ENCODE data around the gene ST6GAL1. TPM values are rescaled to one million over a fixed set of nuclear protein-coding genes. Genes with fewer than 3 reads are reported as not detected.
A peak's percentile ranks its signal among the peaks of the same experiment; 100 is the strongest.

The ST6GAL1 gene
- total RNA-seq, 4 donors from 2014 or later = 11.1 to 29.8 (median 18.6) TPM

DNA sequence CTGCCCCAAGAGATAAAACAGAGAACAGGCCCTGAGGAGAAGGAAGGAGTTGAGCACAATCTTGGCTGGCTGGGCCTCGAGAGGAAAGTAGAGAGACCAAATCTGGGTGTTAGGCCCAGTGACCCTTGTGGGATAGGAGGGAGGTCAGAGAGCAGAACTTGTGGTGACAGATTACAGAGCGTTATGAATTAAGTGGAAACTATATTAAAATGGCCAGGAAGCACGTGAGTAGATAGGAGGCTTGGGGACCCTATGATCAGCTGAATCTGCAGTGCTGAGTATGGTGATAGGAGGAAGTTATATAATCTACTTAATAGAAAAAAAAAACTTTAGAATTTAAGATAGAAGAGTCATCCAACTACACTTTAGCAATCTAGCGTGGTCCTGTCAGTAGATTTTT lies 30.0 kb downstream of the ST6GAL1 start:
- intact Hi-C loops (cut with DNase I; ENCODE audit: low total_unique reads) (no loop called here), in situ Hi-C loops (cut with MboI; ENCODE audit: low sequenced_read_pairs in 4 of 4) (no loop called here)
- DNase-seq (no peak), ATAC-seq (no peak)
- no peak overlapping the region for H3K4me3 ChIP-seq
- peaks cover 0 to 9% of the 10 kb centered on the region in 2 donors for H3K36me3 ChIP-seq
- no peaks in the 10 kb centered on the region for H3K27me3 ChIP-seq
- H3K4me1 ChIP-seq = peaks cover 0 to 17% of the 10 kb centered on the region in 2 donors
- H3K27ac ChIP-seq = no peak overlapping the region
- no peaks in the 10 kb centered on the region for H3K9me3 ChIP-seq
- TF ChIP-seq POLR2A (IDR thresholded peaks at IDR 0.05) = no peak
- TF ChIP-seq, protein P1, sequence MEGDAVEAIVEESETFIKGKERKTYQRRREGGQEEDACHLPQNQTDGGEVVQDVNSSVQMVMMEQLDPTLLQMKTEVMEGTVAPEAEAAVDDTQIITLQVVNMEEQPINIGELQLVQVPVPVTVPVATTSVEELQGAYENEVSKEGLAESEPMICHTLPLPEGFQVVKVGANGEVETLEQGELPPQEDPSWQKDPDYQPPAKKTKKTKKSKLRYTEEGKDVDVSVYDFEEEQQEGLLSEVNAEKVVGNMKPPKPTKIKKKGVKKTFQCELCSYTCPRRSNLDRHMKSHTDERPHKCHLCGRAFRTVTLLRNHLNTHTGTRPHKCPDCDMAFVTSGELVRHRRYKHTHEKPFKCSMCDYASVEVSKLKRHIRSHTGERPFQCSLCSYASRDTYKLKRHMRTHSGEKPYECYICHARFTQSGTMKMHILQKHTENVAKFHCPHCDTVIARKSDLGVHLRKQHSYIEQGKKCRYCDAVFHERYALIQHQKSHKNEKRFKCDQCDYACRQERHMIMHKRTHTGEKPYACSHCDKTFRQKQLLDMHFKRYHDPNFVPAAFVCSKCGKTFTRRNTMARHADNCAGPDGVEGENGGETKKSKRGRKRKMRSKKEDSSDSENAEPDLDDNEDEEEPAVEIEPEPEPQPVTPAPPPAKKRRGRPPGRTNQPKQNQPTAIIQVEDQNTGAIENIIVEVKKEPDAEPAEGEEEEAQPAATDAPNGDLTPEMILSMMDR (IDR thresholded peaks at IDR 0.05 in 4 of 5, conservative IDR thresholded peaks at IDR 0.05 in 1 of 5) = no peak

DNA sequence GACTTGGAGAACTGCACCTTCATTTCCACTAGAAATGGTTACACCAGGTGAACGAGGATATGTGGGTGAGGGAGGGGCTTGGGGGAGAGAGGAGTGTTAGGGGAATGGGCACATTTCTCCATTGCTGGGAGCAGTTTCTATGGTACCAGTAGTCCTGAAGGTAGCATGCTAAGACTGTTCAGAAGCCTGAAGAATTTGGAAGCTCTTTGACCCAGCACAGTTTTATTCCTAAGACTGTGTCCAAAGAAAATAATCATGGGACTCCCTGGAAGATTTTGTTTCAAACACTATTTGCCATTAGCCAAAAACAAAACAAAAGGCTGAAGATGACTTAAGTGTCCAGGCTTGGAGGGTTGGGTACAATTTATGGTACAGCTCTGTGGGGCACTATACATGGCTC lies 32.1 kb downstream of the ST6GAL1 start:
- H3K36me3 ChIP-seq = peaks cover 0 to 9% of the 10 kb centered on the region in 2 donors
- DNase-seq (no peak), ATAC-seq (no peak)
- peaks cover 0 to 29% of the 10 kb centered on the region in 2 donors for H3K4me1 ChIP-seq
- TF ChIP-seq, protein P1 (IDR thresholded peaks at IDR 0.05 in 4 of 5, conservative IDR thresholded peaks at IDR 0.05 in 1 of 5) = no peak
- no peak for TF ChIP-seq POLR2A (IDR thresholded peaks at IDR 0.05)
- no peak overlapping the region for H3K4me3 ChIP-seq
- intact Hi-C loops (cut with DNase I; ENCODE audit: low total_unique reads) (no loop called here), in situ Hi-C loops (cut with MboI; ENCODE audit: low sequenced_read_pairs in 4 of 4) (no loop called here)
- peak overlapping the region in 1 of 4 donors; percentile 22 for H3K27ac ChIP-seq
- no peaks in the 10 kb centered on the region for H3K9me3 ChIP-seq
- H3K27me3 ChIP-seq = no peaks in the 10 kb centered on the region

GRCh38 chr3:186963636-186964035 lies 33.3 kb downstream of the ST6GAL1 start:
- Histone ChIP-seq H3K4me1 (peaks cover 4 to 34% of the 10 kb centered on the region in 2 donors), H3K27me3 (no peaks in the 10 kb centered on the region), H3K9me3 (no peaks in the 10 kb centered on the region), H3K36me3 (peaks cover 0 to 9% of the 10 kb centered on the region in 2 donors), H3K27ac (no peak overlapping the region), H3K4me3 (no peak overlapping the region)
- DNase-seq (no peak), ATAC-seq (no peak)
- in situ Hi-C loops (cut with MboI; ENCODE audit: low sequenced_read_pairs in 4 of 4) (no loop called here), intact Hi-C loops (cut with DNase I; ENCODE audit: low total_unique reads) (no loop called here)
- TF ChIP-seq, protein P1 (IDR thresholded peaks at IDR 0.05 in 4 of 5, conservative IDR thresholded peaks at IDR 0.05 in 1 of 5) = no peak
- no peak for TF ChIP-seq POLR2A (IDR thresholded peaks at IDR 0.05)

- no peak for DNase-seq
- Histone ChIP-seq H3K9me3 (no peaks in the 10 kb centered on the region), H3K27ac (no peak overlapping the region), H3K4me3 (no peak overlapping the region), H3K27me3 (no peaks in the 10 kb centered on the region), H3K36me3 (peaks cover 0 to 9% of the 10 kb centered on the region in 2 donors), H3K4me1 (peaks cover 7 to 38% of the 10 kb centered on the region in 2 donors)
- TF ChIP-seq POLR2A (IDR thresholded peaks at IDR 0.05) = no peak
- TF ChIP-seq, protein P1 (IDR thresholded peaks at IDR 0.05 in 4 of 5, conservative IDR thresholded peaks at IDR 0.05 in 1 of 5) = no peak
- in situ Hi-C loops (cut with MboI; ENCODE audit: low sequenced_read_pairs in 4 of 4) = no loop called here
- intact Hi-C loops (cut with DNase I; ENCODE audit: low total_unique reads) = no loop called here
- no peak for ATAC-seq
Observed at GRCh38 chr3:186964071-186964470, 33.7 kb downstream of the ST6GAL1 start.

- TF ChIP-seq, protein P1 (IDR thresholded peaks at IDR 0.05 in 4 of 5, conservative IDR thresholded peaks at IDR 0.05 in 1 of 5) = no peak
- no peak for TF ChIP-seq POLR2A (IDR thresholded peaks at IDR 0.05)
- peaks cover 13 to 43% of the 10 kb centered on the region in 2 donors for H3K4me1 ChIP-seq
- intact Hi-C loops (cut with DNase I; ENCODE audit: low total_unique reads) (loop anchor here (1.0 kb wide), 1 partner anchor 43 kb away; no protein-coding TSS in a partner anchor), in situ Hi-C loops (cut with MboI; ENCODE audit: low sequenced_read_pairs in 4 of 4) (no loop called here)
- ATAC-seq (no peak), DNase-seq (no peak)
- H3K4me3 ChIP-seq = no peak overlapping the region
- H3K9me3 ChIP-seq = no peaks in the 10 kb centered on the region
- H3K36me3 ChIP-seq = peaks cover 0 to 9% of the 10 kb centered on the region in 2 donors
- H3K27me3 ChIP-seq = no peaks in the 10 kb centered on the region
- peak overlapping the region in 3 of 4 donors; percentile 56 to 82 (median 70) for H3K27ac ChIP-seq
Observed at GRCh38 chr3:186964616-186965015, 34.3 kb downstream of the ST6GAL1 start.

All from gastrocnemius medialis (tissue), 4 donors.